DMS79 treated with DMSO at 0.1 percent for 48 hours (cell line): ENCODE data around the gene ENOPH1.

Experiments used
- DNase-seq: peaks from one replicate; lab custom pipeline; 2025; lab: John Stamatoyannopoulos, UW

ENOPH1 gene

DNA sequence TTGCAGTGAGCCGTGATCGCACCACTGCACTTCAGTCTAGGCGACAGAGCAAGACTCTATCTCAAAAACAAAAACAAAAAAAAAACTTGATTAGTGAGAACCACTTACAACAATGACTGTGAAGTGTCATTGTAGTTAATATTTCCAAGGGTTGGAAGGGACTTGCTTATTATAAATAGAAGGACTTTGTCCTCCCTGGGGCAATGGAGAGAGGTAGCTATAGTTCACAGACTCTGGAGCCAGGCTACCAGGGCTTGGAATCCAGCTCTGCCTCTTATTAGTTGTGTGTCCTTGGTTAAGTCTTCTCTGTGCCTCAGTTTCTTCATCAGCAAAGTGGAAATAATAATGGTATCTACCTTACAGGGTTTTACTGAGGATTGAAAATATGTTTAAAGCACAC, 79.8 kb downstream of the ENOPH1 start:
- DNase-seq, result no peak
